GM12878 (cell line): Measurements from ENCODE around the gene CLSTN2. TPM values are rescaled to one million over a fixed set of nuclear protein-coding genes. Genes with fewer than 3 reads are reported as not detected.

ENCODE experiments used
- ATAC-seq: fragments of 200-7000 bp; cut with Tn5 transposase; 3 replicates; pipeline ENCODE4 v1.9.1; 2020; ENCODE audit warnings: mild to moderate bottlenecking, moderate library complexity
- BruUV-seq: library from RNA; stranded (reverse); fragments of 400-500 nt; replicated peaks from 2 replicates; lab custom pipeline; 2021; lab: Mats Ljungman, UMichigan
- CTCF ChIA-PET: fragments of 300-600 bp; sonication (Branson Sonifier 250); formaldehyde crosslinking; extraction: SDS; loops from one replicate; lab custom pipeline; 2021; ENCODE audit warnings: inconsistent platforms; lab: Yijun Ruan, JAX
- POLR2A ChIA-PET: fragments of 350-600 bp; formaldehyde crosslinking; extraction: SDS; loops from one replicate; lab custom pipeline; 2021; ENCODE audit warnings: inconsistent platforms; lab: Charles Lee
- RAD21 ChIA-PET: fragments of 300-600 bp; sonication (Branson Sonifier 250); formaldehyde crosslinking; loops from one replicate; lab custom pipeline; 2023; ENCODE audit warnings: antibody characterized with exemption; ENCODE audit not compliant: unreplicated experiment; lab: Charles Lee
- SMC1A ChIA-PET: fragments of 300-600 bp; sonication (Branson Sonifier 250); formaldehyde crosslinking; loops from one replicate; lab custom pipeline; 2023; ENCODE audit not compliant: unreplicated experiment, uncharacterized antibody; lab: Charles Lee
- DNase-seq: peaks from one replicate; pipeline ENCODE4 v3.0.0-alpha.2; 2011; ENCODE audit warnings: low read depth, low spot score
- FAIRE-seq: peaks from 3 replicates; lab custom pipeline; 2011; peaks lifted over from hg19 to GRCh38; lab: Jason Lieb, UNC
- H2AFZ ChIP-seq: 2 replicates; pipeline ENCODE4 v1.6.0; 2011; ENCODE audit warnings: low read depth, low read length, control low read depth; ENCODE audit not compliant: control insufficient read depth
- H3K27ac ChIP-seq: 2 replicates; pipeline ENCODE4 v1.5.1; 2011; ENCODE audit warnings: control low read depth; ENCODE audit not compliant: control insufficient read depth, insufficient read depth
- H3K27me3 ChIP-seq, 2 experiments: replicated peaks in 1 of 2; 2 replicates each; pipeline versions ENCODE4 v1.6.0 to v1.6.1; 2011; ENCODE audit warnings: low read length in 1 of 2; ENCODE audit not compliant: control insufficient read depth in 2 of 2, insufficient read depth in 2 of 2
- H3K36me3 ChIP-seq, 2 experiments: 2 replicates each; pipeline ENCODE4 v1.5.1; 2011; ENCODE audit warnings: low read length in 1 of 2; ENCODE audit not compliant: control insufficient read depth in 2 of 2, insufficient read depth in 2 of 2
- H3K4me1 ChIP-seq: 2 replicates; pipeline ENCODE4 v1.6.1; 2011; ENCODE audit warnings: mild to moderate bottlenecking, low read length, moderate library complexity, mixed read lengths; ENCODE audit not compliant: control insufficient read depth, insufficient read depth
- H3K4me2 ChIP-seq: 2 replicates; pipeline ENCODE4 v1.6.0; 2011; ENCODE audit warnings: control low read depth; ENCODE audit not compliant: control insufficient read depth, insufficient read depth
- H3K4me3 ChIP-seq: fragments of 200-600 bp; sonication (generic); 2 replicates; pipeline ENCODE4 v1.5.1; 2016
- H3K79me2 ChIP-seq: 2 replicates; pipeline ENCODE4 v1.6.0; 2011; ENCODE audit warnings: low read length; ENCODE audit not compliant: control insufficient read depth, insufficient read depth
- H3K9ac ChIP-seq: 2 replicates; pipeline ENCODE4 v1.8.0; 2011; ENCODE audit warnings: low read length, control low read depth, mixed read lengths; ENCODE audit not compliant: control insufficient read depth, insufficient read depth
- H3K9me3 ChIP-seq: replicated peaks from 3 replicates; pipeline ENCODE4 v1.5.1; 2011; ENCODE audit warnings: mild to moderate bottlenecking, low read length; ENCODE audit not compliant: control insufficient read depth, insufficient read depth
- H4K20me1 ChIP-seq: 2 replicates; pipeline ENCODE4 v1.6.0; 2011; ENCODE audit not compliant: control insufficient read depth, insufficient read depth
- JUNB ChIP-seq: IDR thresholded peaks from 2 replicates; pipeline ENCODE4 v1.6.1; 2016; ENCODE audit warnings: antibody characterized with exemption, mild to moderate bottlenecking
- MEF2A ChIP-seq: IDR thresholded peaks from 2 replicates; pipeline ENCODE4 v1.6.1; 2011; ENCODE audit warnings: low read depth, mild to moderate bottlenecking, low read length, moderate library complexity; ENCODE audit not compliant: insufficient read depth
- REST ChIP-seq: IDR thresholded peaks from 2 replicates; pipeline ENCODE4 v1.6.1; 2012; ENCODE audit warnings: mild to moderate bottlenecking, low read depth, low read length
- RUNX3 ChIP-seq: IDR thresholded peaks from 2 replicates; pipeline ENCODE4 v1.6.1; 2012; ENCODE audit warnings: low read length, inconsistent platforms
- SMC3 ChIP-seq: IDR thresholded peaks from 2 replicates; pipeline ENCODE4 v1.6.1; 2011; ENCODE audit warnings: low read length, improper control_type of control experiment, borderline replicate concordance
- STAT3 ChIP-seq: IDR thresholded peaks from 2 replicates; pipeline ENCODE4 v1.6.1; 2011; ENCODE audit warnings: low read depth, low read length, improper control_type of control experiment
- WGBS: methylation state at CpG from one replicate; pipeline ENCODE4 v1.1.6; 2016; ENCODE audit warnings: low lambda C conversion rate; ENCODE audit not compliant: insufficient replicate concordance, insufficient coverage; ENCODE audit errors: missing lambda C conversion rate; 5-methylcytosine and 5-hydroxymethylcytosine counted together
- in situ Hi-C: fragments of 300-500 bp; cut with MboI; formaldehyde crosslinking; loops from 9 replicates; pipeline ENCODE4 v1.14.3; 2018; ENCODE audit warnings: mixed read lengths
- intact Hi-C: fragments of 100-400 bp; cut with micrococcal nuclease; formaldehyde crosslinking; loops from one replicate; pipeline ENCODE4 v1.14.2; 2022; ENCODE audit not compliant: unreplicated experiment
- polyA plus RNA-seq, 11 experiments: library from polyadenylated mRNA; depleted of rRNA in 4 of 11; unstranded in 6 of 11; stranded (reverse) in 5 of 11; fragments of >200 nt; fragmentation: Nextera tagmentation in 4 of 11; fragmentation: Illumina TruSeq in 1 of 11; extraction: Ambion mirVana in 4 of 11; extraction: Trizol in 1 of 11; gene quantifications; 1 replicate in 1 of 11; 2 replicates in 10 of 11; pipeline versions ENCODE4 v1.2.1 to v1.2.3, GENCODE V29; 2011 to 2016; ENCODE audit warnings: inconsistent platforms in 2 of 11, missing spikeins in 2 of 11, low read depth in 1 of 11
- total RNA-seq, 4 experiments: library from RNA; depleted of rRNA in 3 of 4; stranded (reverse); fragments of >200 nt in 3 of 4; fragmentation: Illumina TruSeq in 1 of 4; extraction: Trizol in 1 of 4; gene quantifications; 2 replicates each; pipeline versions ENCODE4 v1.2.1 to v1.2.3, GENCODE V29; 2013 to 2021
- TF ChIP-seq, protein P1 (sequence below): fragments of 450-650 bp; IDR thresholded peaks from 2 replicates; pipeline ENCODE4 v1.6.1; 2016; ENCODE audit warnings: mild to moderate bottlenecking

The CLSTN2 gene
- total and polyA plus RNA-seq, 10 of the 15 experiments (the other 5 are each of a cell fraction or from before 2014, with no cell fraction given): under 0.01 to 0.10 (median under 0.01) TPM; not detected in 5

DNA sequence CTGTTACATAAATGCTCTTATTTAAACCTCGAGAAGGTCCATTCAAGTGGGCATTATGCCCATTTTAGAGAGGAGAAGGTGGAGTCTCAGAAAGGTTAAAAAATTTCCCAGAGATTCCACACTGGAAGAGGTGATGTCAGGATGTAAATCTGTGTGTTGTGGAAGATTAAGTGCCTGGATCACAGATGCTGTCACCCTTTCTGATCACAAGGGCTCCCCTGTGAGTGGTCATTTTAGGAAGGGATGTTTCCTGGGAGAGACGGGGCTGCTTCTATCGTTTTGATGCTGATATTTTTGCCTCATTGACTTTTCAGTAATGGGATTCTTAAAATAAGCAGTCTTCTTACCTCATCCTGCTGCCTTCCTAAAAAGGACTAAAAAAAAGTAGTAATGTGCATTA lies 132.5 kb downstream of the CLSTN2 start:
- RAD21 ChIA-PET: no interaction called here
- Histone ChIP-seq H2AFZ (no peak overlapping the region), H3K36me3 (no peaks in the 10 kb centered on the region), H3K9ac (no peak overlapping the region)
- intact Hi-C loops: no loop called here
- SMC1A ChIA-PET: no interaction called here
- TF ChIP-seq MEF2A (no peak), RUNX3 (no peak), JUNB (no peak), SMC3 (no peak), REST (no peak), STAT3 (no peak)
- TF ChIP-seq, protein P1, sequence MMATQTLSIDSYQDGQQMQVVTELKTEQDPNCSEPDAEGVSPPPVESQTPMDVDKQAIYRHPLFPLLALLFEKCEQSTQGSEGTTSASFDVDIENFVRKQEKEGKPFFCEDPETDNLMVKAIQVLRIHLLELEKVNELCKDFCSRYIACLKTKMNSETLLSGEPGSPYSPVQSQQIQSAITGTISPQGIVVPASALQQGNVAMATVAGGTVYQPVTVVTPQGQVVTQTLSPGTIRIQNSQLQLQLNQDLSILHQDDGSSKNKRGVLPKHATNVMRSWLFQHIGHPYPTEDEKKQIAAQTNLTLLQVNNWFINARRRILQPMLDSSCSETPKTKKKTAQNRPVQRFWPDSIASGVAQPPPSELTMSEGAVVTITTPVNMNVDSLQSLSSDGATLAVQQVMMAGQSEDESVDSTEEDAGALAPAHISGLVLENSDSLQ: no peak
- TF ChIP-seq, all 136 proteins: peak for 0
- Histone ChIP-seq H3K4me1 (no peaks in the 10 kb centered on the region), H3K27me3 (no peaks in the 10 kb centered on the region), H3K4me3 (no peak overlapping the region), H3K27ac (no peak overlapping the region), H3K9me3 (no peaks in the 10 kb centered on the region), H3K4me2 (no peak overlapping the region), H3K79me2 (no peaks in the 10 kb centered on the region), H4K20me1 (no peaks in the 10 kb centered on the region)
- ChIA-PET CTCF (no interaction called here), POLR2A (no interaction called here)
- no peak for FAIRE-seq
- 0% methylated on average over 3 of the region's 3 CpGs for WGBS
- ATAC-seq: no peak
- no peak for DNase-seq
- BruUV-seq: no TSS peak
- in situ Hi-C loops: no loop called here
